PC-9 (cell line): Measurements from ENCODE around the gene RAB11FIP2. TPM values are rescaled to one million over a fixed set of nuclear protein-coding genes. Genes with fewer than 3 reads are reported as not detected.

Source experiments
- BruUV-seq: library from RNA; stranded (reverse); fragments of 400-500 nt; replicated peaks from 2 replicates; lab custom pipeline; 2021; lab: Mats Ljungman, UMichigan
- CTCF ChIA-PET: fragments of 300-600 bp; sonication (Branson Sonifier 250); formaldehyde crosslinking; loops from one replicate; lab custom pipeline; 2022; ENCODE audit warnings: antibody characterized with exemption; lab: Charles Lee
- POLR2A ChIA-PET: fragments of 300-600 bp; sonication (Branson Sonifier 250); formaldehyde crosslinking; loops from one replicate; lab custom pipeline; 2022; ENCODE audit warnings: antibody characterized with exemption; ENCODE audit not compliant: unreplicated experiment; lab: Charles Lee
- DNase-seq, 2 experiments: peaks; one replicate each; pipeline versions ENCODE4 v3.0.0 to v3.0.0-alpha.2; 2015 to 2022; ENCODE audit warnings: mixed read lengths in 1 of 2
- H2AFZ ChIP-seq: fragments of 200-600 bp; sonication (generic); 2 replicates; pipeline ENCODE4 v1.8.1; 2017; ENCODE audit warnings: antibody characterized with exemption
- H3F3A ChIP-seq: fragments of 200-600 bp; sonication (generic); 2 replicates; pipeline ENCODE4 v1.8.1; 2017; ENCODE audit warnings: antibody characterized with exemption, mild to moderate bottlenecking, low read depth; ENCODE audit not compliant: insufficient read depth
- H3K27ac ChIP-seq: fragments of 200-600 bp; sonication (generic); 2 replicates; pipeline ENCODE4 v1.6.1; 2016; ENCODE audit warnings: mixed run types
- H3K27me3 ChIP-seq: fragments of 200-600 bp; sonication (generic); 2 replicates; pipeline ENCODE4 v1.6.1; 2016; ENCODE audit warnings: low read depth, mixed run types; ENCODE audit not compliant: insufficient read depth
- H3K36me3 ChIP-seq: fragments of 200-600 bp; sonication (generic); 2 replicates; pipeline ENCODE4 v1.6.1; 2016; ENCODE audit warnings: low read depth, mixed run types
- H3K4me1 ChIP-seq: fragments of 200-600 bp; sonication (generic); replicated peaks from 2 replicates; pipeline ENCODE4 v1.6.1; 2016; ENCODE audit warnings: mixed run types; ENCODE audit not compliant: insufficient read depth
- H3K4me2 ChIP-seq: fragments of 200-600 bp; sonication (generic); 2 replicates; pipeline ENCODE4 v1.6.1; 2017; ENCODE audit warnings: mixed run types
- H3K4me3 ChIP-seq: fragments of 200-600 bp; sonication (generic); 2 replicates; pipeline ENCODE4 v1.6.1; 2016; ENCODE audit warnings: mixed run types
- H3K79me2 ChIP-seq: fragments of 200-600 bp; sonication (generic); 2 replicates; pipeline ENCODE4 v1.6.1; 2017; ENCODE audit warnings: low read depth, mixed run types
- H3K9me2 ChIP-seq: fragments of 200-600 bp; sonication (generic); 2 replicates; pipeline ENCODE4 v1.8.1; 2017; ENCODE audit warnings: mild to moderate bottlenecking; ENCODE audit not compliant: insufficient read depth
- H3K9me3 ChIP-seq: fragments of 200-600 bp; sonication (generic); 2 replicates; pipeline ENCODE4 v1.8.1; 2016; ENCODE audit warnings: low read depth; ENCODE audit not compliant: insufficient read depth
- H4K20me1 ChIP-seq: fragments of 200-600 bp; sonication (generic); 2 replicates; pipeline ENCODE4 v1.8.1; 2017; ENCODE audit not compliant: insufficient read depth
- EZH2 ChIP-seq: fragments of 200-600 bp; sonication (generic); IDR thresholded peaks from 2 replicates; pipeline ENCODE4 v1.8.0; 2017; ENCODE audit warnings: antibody characterized with exemption, low read depth
- intact Hi-C: fragments of 100-400 bp; cut with micrococcal nuclease; formaldehyde crosslinking; loops from one replicate; pipeline ENCODE4 v1.10.0; 2022; ENCODE audit not compliant: unreplicated experiment
- total RNA-seq: library from RNA; stranded (reverse); gene quantifications from 2 replicates; pipeline ENCODE4 v1.2.3, GENCODE V29; 2021
- TF ChIP-seq, protein P1 (sequence below): fragments of 200-600 bp; sonication (generic); conservative IDR thresholded peaks from 2 replicates; pipeline ENCODE4 v1.6.1; 2017; ENCODE audit warnings: mixed run types, antibody characterized with exemption, mild to moderate bottlenecking, moderate library complexity

The RAB11FIP2 gene
- total RNA-seq, 1 experiment from 2014 or later: 6.0 TPM

- Histone ChIP-seq H3K4me1 (no peaks in the 10 kb centered on the region), H2AFZ (no peak overlapping the region), H4K20me1 (no peaks in the 10 kb centered on the region), H3K27ac (no peak overlapping the region), H3K27me3 (no peaks in the 10 kb centered on the region), H3K9me2 (no peaks in the 10 kb centered on the region), H3F3A (no peaks in the 10 kb centered on the region), H3K4me2 (no peak overlapping the region), H3K36me3 (no peaks in the 10 kb centered on the region), H3K4me3 (no peak overlapping the region), H3K9me3 (no peaks in the 10 kb centered on the region), H3K79me2 (no peaks in the 10 kb centered on the region)
- no peak for DNase-seq
- POLR2A ChIA-PET: no interaction called here
- no TSS peak for BruUV-seq
- no peak for TF ChIP-seq EZH2
- TF ChIP-seq, protein P1, sequence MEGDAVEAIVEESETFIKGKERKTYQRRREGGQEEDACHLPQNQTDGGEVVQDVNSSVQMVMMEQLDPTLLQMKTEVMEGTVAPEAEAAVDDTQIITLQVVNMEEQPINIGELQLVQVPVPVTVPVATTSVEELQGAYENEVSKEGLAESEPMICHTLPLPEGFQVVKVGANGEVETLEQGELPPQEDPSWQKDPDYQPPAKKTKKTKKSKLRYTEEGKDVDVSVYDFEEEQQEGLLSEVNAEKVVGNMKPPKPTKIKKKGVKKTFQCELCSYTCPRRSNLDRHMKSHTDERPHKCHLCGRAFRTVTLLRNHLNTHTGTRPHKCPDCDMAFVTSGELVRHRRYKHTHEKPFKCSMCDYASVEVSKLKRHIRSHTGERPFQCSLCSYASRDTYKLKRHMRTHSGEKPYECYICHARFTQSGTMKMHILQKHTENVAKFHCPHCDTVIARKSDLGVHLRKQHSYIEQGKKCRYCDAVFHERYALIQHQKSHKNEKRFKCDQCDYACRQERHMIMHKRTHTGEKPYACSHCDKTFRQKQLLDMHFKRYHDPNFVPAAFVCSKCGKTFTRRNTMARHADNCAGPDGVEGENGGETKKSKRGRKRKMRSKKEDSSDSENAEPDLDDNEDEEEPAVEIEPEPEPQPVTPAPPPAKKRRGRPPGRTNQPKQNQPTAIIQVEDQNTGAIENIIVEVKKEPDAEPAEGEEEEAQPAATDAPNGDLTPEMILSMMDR: no peak
- CTCF ChIA-PET: no interaction called here
- intact Hi-C loops: no loop called here
Observed at GRCh38 chr10:117967149-117967650, 79.5 kb downstream of the RAB11FIP2 start.

DNA sequence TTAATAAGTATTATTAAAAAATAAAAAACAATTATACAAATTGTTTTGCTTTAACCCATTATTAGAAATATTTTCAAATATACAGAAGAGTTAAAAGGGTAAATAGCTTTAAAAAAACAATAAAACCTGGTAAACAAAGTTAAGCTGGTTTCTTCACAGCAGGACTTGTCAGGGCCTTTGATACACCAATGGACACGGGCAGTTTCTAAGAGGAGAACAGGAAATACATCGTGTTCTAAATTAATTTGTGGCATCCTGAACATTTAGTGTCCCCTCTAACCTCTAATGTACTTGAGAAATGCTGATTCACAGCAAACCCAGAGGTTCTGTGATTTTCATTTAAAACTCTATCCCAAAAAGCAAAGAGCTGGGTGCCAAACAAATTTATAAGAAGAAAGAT, 80.8 kb downstream of the RAB11FIP2 start:
- H3K9me3 ChIP-seq: no peaks in the 10 kb centered on the region
- no TSS peak for BruUV-seq
- POLR2A ChIA-PET: no interaction called here
- H3K4me1 ChIP-seq: no peaks in the 10 kb centered on the region
- no peak overlapping the region for H3K4me2 ChIP-seq
- H3F3A ChIP-seq: no peaks in the 10 kb centered on the region
- CTCF ChIA-PET: no interaction called here
- no peak overlapping the region for H3K27ac ChIP-seq
- no peak overlapping the region for H2AFZ ChIP-seq
- TF ChIP-seq, protein P1: no peak
- no peak for TF ChIP-seq EZH2
- H4K20me1 ChIP-seq: no peaks in the 10 kb centered on the region
- H3K27me3 ChIP-seq: no peaks in the 10 kb centered on the region
- H3K9me2 ChIP-seq: no peaks in the 10 kb centered on the region
- intact Hi-C loops: no loop called here
- H3K36me3 ChIP-seq: no peaks in the 10 kb centered on the region
- no peak for DNase-seq
- H3K4me3 ChIP-seq: no peak overlapping the region
- no peaks in the 10 kb centered on the region for H3K79me2 ChIP-seq

GRCh38 chr10:117964536-117964935, 82.2 kb downstream of the RAB11FIP2 start:
- no peak for DNase-seq
- no peak overlapping the region for H2AFZ ChIP-seq
- intact Hi-C loops: no loop called here
- no peaks in the 10 kb centered on the region for H3K9me2 ChIP-seq
- H3K4me2 ChIP-seq: no peak overlapping the region
- no peaks in the 10 kb centered on the region for H3K27me3 ChIP-seq
- H3K9me3 ChIP-seq: no peaks in the 10 kb centered on the region
- no TSS peak for BruUV-seq
- H3K79me2 ChIP-seq: no peaks in the 10 kb centered on the region
- no peaks in the 10 kb centered on the region for H4K20me1 ChIP-seq
- no peaks in the 10 kb centered on the region for H3F3A ChIP-seq
- H3K27ac ChIP-seq: no peak overlapping the region
- CTCF ChIA-PET: no interaction called here
- no peak overlapping the region for H3K4me3 ChIP-seq
- H3K4me1 ChIP-seq: no peaks in the 10 kb centered on the region
- POLR2A ChIA-PET: no interaction called here
- H3K36me3 ChIP-seq: no peaks in the 10 kb centered on the region
- no peak for TF ChIP-seq EZH2
- TF ChIP-seq, protein P1: no peak
